AG04449 (cell line): ENCODE measurements around the gene LMF2.

ENCODE experiments used
- CTCF ChIA-PET: fragments of 350-600 bp; formaldehyde crosslinking; extraction: SDS; loops from one replicate; lab custom pipeline; 2021; ENCODE audit warnings: antibody characterized with exemption; lab: Yijun Ruan, JAX
- POLR2A ChIA-PET: fragments of 400-600, 350-600 bp; formaldehyde crosslinking; extraction: SDS; loops from one replicate; lab custom pipeline; 2020; ENCODE audit warnings: antibody characterized with exemption, inconsistent platforms; lab: Yijun Ruan, JAX
- DNase-seq: peaks from one replicate; pipeline ENCODE4 v3.0.0-alpha.2; 2010; ENCODE audit warnings: low read depth, low spot score
- H3K4me3 ChIP-seq: 2 replicates; pipeline ENCODE4 v1.5.1; 2011; ENCODE audit warnings: low read depth, mild to moderate bottlenecking, control low read depth, low read length
- CTCF ChIP-seq: IDR thresholded peaks from one replicate; pipeline ENCODE4 v1.5.1; 2011; ENCODE audit warnings: mild to moderate bottlenecking, moderate library complexity, low read length, control low read depth, inconsistent platforms; ENCODE audit not compliant: insufficient read depth; ENCODE audit errors: missing control alignments

Gene LMF2

GRCh38 chr22:50517495-50518260, 10.2 kb upstream of the LMF2 start:
- TF ChIP-seq CTCF: no peak
- no peak overlapping the region for H3K4me3 ChIP-seq
- DNase-seq: no peak
- CTCF ChIA-PET: interaction anchor here (1.0 kb wide), 1 partner anchor 8 kb away, joined by 4 read pairs; the partner anchor contains the start of gene SCO2
- POLR2A ChIA-PET: no interaction called here

GRCh38 chr22:50516891-50517290, 9.4 kb upstream of the LMF2 start:
- CTCF ChIA-PET: interaction anchor here (1.0 kb wide), 1 partner anchor 9 kb away, joined by 4 read pairs; the partner anchor contains the start of gene SCO2
- no peak overlapping the region for H3K4me3 ChIP-seq
- no peak for TF ChIP-seq CTCF
- no peak for DNase-seq
- POLR2A ChIA-PET: no interaction called here

GRCh38 chr22:50516068-50516467, 8.6 kb upstream of the LMF2 start:
- no peak for TF ChIP-seq CTCF
- ChIA-PET CTCF (interaction anchor here (2.9 kb wide), 1 partner anchor 9 kb away, joined by 18 read pairs; the partner anchor contains the start of gene SCO2), POLR2A (interaction anchor here (0.9 kb wide), 1 partner anchor 10 kb away, joined by 3 read pairs; the partner anchor contains the start of gene SCO2)
- no peak overlapping the region for H3K4me3 ChIP-seq
- no peak for DNase-seq

GRCh38 chr22:50513175-50513574, 5.7 kb upstream of the LMF2 start:
- H3K4me3 ChIP-seq: no peak overlapping the region
- POLR2A ChIA-PET: no interaction called here
- DNase-seq: no peak
- TF ChIP-seq CTCF: no peak
- CTCF ChIA-PET: interaction anchor here (2.9 kb wide), 1 partner anchor 12 kb away, joined by 18 read pairs; the partner anchor contains the start of gene SCO2

- TF ChIP-seq CTCF: no peak
- CTCF ChIA-PET: interaction anchor here (0.9 to 2.3 kb wide), 7 partner anchors 9 to 187 kb away, joined by 3 to 14 read pairs (median 3); partner anchors contain the start of genes SCO2 and SYCE3
- POLR2A ChIA-PET: interaction anchor here (1.9 kb wide), 1 partner anchor 16 kb away, joined by 25 read pairs; the partner anchor contains the start of gene SCO2
- no peak for DNase-seq
- H3K4me3 ChIP-seq: peak overlapping the region; percentile 94
Observed at GRCh38 chr22:50508897-50509296, 1.4 kb upstream of the LMF2 start.
